MM.1S (cell line): Measurements from ENCODE around the gene GOLT1A.

Experiments
- DNase-seq: peaks from one replicate; pipeline ENCODE4 v3.0.0-alpha.2; 2015
- H2AFZ ChIP-seq: fragments of 300-600 bp; sonication (generic); 2 replicates; pipeline ENCODE4 v1.6.0; 2016; ENCODE audit warnings: antibody characterized with exemption, low read length
- H3F3A ChIP-seq: fragments of 300-600 bp; sonication (generic); 2 replicates; pipeline ENCODE4 v1.6.1; 2016; ENCODE audit warnings: mild to moderate bottlenecking, antibody characterized with exemption, low read length, moderate library complexity, mixed read lengths; ENCODE audit not compliant: insufficient read depth
- H3K27ac ChIP-seq: fragments of 300-600 bp; sonication (generic); 2 replicates; pipeline ENCODE4 v1.5.1; 2016; ENCODE audit warnings: mild to moderate bottlenecking, low read length
- H3K27me3 ChIP-seq: fragments of 300-600 bp; sonication (generic); replicated peaks from 2 replicates; pipeline ENCODE4 v1.6.0; 2016; ENCODE audit warnings: low read length; ENCODE audit not compliant: insufficient read depth
- H3K36me3 ChIP-seq: fragments of 300-600 bp; sonication (generic); replicated peaks from 2 replicates; pipeline ENCODE4 v1.6.1; 2016; ENCODE audit warnings: mild to moderate bottlenecking, low read length, mixed read lengths; ENCODE audit not compliant: insufficient read depth
- H3K4me1 ChIP-seq: fragments of 300-600 bp; sonication (generic); 2 replicates; pipeline ENCODE4 v1.6.1; 2016; ENCODE audit warnings: low read length, mixed read lengths
- H3K4me2 ChIP-seq: fragments of 300-600 bp; sonication (generic); 2 replicates; pipeline ENCODE4 v1.6.0; 2016; ENCODE audit warnings: low read depth, low read length
- H3K4me3 ChIP-seq: fragments of 300-600 bp; sonication (generic); 2 replicates; pipeline ENCODE4 v1.5.1; 2016; ENCODE audit warnings: low read length, mixed read lengths
- H3K79me2 ChIP-seq: fragments of 300-600 bp; sonication (generic); 2 replicates; pipeline ENCODE4 v1.6.1; 2016; ENCODE audit warnings: mixed run types, low read length, mixed read lengths
- H3K9ac ChIP-seq: fragments of 300-600 bp; sonication (generic); 2 replicates; pipeline ENCODE4 v1.6.1; 2016; ENCODE audit warnings: low read length, mixed read lengths
- H3K9me2 ChIP-seq: fragments of 300-600 bp; sonication (generic); replicated peaks from 2 replicates; pipeline ENCODE4 v1.6.1; 2016; ENCODE audit warnings: mild to moderate bottlenecking, low read length, mixed read lengths; ENCODE audit not compliant: insufficient read depth
- H3K9me3 ChIP-seq: fragments of 300-600 bp; sonication (generic); replicated peaks from 2 replicates; pipeline ENCODE4 v1.6.1; 2016; ENCODE audit warnings: mild to moderate bottlenecking, low read length, mixed read lengths; ENCODE audit not compliant: insufficient read depth
- H4K20me1 ChIP-seq: fragments of 300-600 bp; sonication (generic); 2 replicates; pipeline ENCODE4 v1.6.1; 2016; ENCODE audit warnings: mild to moderate bottlenecking, low read length, moderate library complexity, mixed read lengths; ENCODE audit not compliant: insufficient read depth
- CTCF ChIP-seq: fragments of 300-600 bp; sonication (generic); IDR thresholded peaks from 2 replicates; pipeline ENCODE4 v1.5.1; 2016; ENCODE audit warnings: antibody characterized with exemption, low read length, mixed read lengths
- EZH2 ChIP-seq: fragments of 300-600 bp; sonication (generic); optimal IDR thresholded peaks from 2 replicates; pipeline ENCODE3; 2017; ENCODE audit warnings: low read depth, mild to moderate bottlenecking, antibody characterized with exemption, low read length, mixed read lengths
- EZH2phosphoT487 ChIP-seq: fragments of 300-600 bp; sonication (generic); IDR thresholded peaks from 2 replicates; pipeline ENCODE4 v1.6.1; 2018; ENCODE audit warnings: antibody characterized with exemption, low read length

Gene GOLT1A

GRCh38 chr1:204221271-204221670 lies 7.5 kb upstream of the GOLT1A start:
- Histone ChIP-seq H3K79me2 (no peaks in the 10 kb centered on the region), H2AFZ (no peak overlapping the region), H4K20me1 (no peaks in the 10 kb centered on the region), H3K27me3 (no peaks in the 10 kb centered on the region), H3K27ac (no peak overlapping the region), H3K9ac (no peak overlapping the region), H3K36me3 (no peaks in the 10 kb centered on the region), H3K4me3 (no peak overlapping the region), H3K4me1 (no peaks in the 10 kb centered on the region), H3K9me3 (no peaks in the 10 kb centered on the region), H3F3A (no peaks in the 10 kb centered on the region), H3K9me2 (no peaks in the 10 kb centered on the region), H3K4me2 (no peak overlapping the region)
- no peak for TF ChIP-seq CTCF
- no peak for TF ChIP-seq EZH2phosphoT487
- no peak for TF ChIP-seq EZH2
- no peak for DNase-seq

DNA sequence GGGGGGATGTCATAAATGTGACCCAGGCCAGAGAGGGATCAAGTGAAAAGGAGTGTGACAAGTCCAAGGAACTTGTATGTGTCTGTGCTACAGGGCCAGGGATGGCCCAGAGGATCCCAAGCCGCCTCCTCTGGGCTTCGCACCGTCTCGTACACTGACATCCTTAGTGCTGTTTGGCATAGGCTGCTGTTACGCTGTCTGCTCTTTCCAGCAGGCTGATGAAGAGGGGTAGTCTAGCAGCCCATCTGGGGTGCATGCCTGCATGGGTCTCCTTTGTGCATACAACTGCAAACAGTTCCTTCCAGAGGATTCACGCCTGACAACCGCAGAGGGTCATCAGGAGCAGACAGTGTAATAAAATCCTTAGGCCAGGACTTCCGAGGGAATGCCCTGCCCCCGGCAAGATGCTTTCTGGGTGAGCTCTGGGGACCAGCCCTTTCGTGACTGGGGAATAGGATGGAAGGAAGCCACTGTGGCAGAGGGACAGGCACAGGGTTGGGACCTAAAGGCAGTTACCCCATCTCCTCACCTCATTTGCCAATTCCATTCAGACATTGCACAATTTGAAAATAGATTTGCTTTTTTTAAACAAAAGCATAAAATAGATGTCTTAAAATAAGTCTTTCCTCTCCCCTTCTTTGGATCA lies 6.3 kb upstream of the GOLT1A start:
- no peaks in the 10 kb centered on the region for H3K9me2 ChIP-seq
- no peaks in the 10 kb centered on the region for H3K9me3 ChIP-seq
- no peaks in the 10 kb centered on the region for H3F3A ChIP-seq
- TF ChIP-seq EZH2phosphoT487 (no peak), CTCF (no peak), EZH2 (no peak)
- H3K27me3 ChIP-seq, result no peaks in the 10 kb centered on the region
- H3K27ac ChIP-seq, result no peak overlapping the region
- H3K79me2 ChIP-seq, result no peaks in the 10 kb centered on the region
- no peak for DNase-seq
- H3K4me1 ChIP-seq, result no peaks in the 10 kb centered on the region
- no peak overlapping the region for H3K4me2 ChIP-seq
- no peak overlapping the region for H3K4me3 ChIP-seq
- H4K20me1 ChIP-seq, result no peaks in the 10 kb centered on the region
- no peak overlapping the region for H3K9ac ChIP-seq
- no peak overlapping the region for H2AFZ ChIP-seq
- H3K36me3 ChIP-seq, result no peaks in the 10 kb centered on the region

DNA sequence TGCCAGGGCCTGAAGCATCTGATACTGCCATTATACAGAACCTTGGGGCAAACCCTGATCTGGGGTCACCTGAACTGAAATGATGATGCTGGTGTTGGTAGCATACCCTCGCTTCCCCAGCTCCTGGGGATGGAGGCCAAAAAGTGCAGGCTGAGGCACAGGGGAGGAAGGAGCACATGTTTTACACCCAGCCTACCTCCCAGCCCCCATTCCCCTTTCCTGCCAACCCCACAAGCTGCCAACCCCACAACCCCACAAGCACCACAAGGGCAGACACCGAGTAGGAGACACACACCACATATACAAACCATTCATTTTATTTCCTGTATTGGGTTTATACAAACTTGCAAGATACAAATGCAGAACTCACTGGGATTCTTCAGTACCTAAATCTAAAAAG lies 4.8 kb upstream of the GOLT1A start:
- Histone ChIP-seq H3K36me3 (no peaks in the 10 kb centered on the region), H3F3A (no peaks in the 10 kb centered on the region), H3K9ac (no peak overlapping the region), H3K27me3 (no peaks in the 10 kb centered on the region), H4K20me1 (no peaks in the 10 kb centered on the region), H3K4me3 (no peak overlapping the region), H3K9me2 (no peaks in the 10 kb centered on the region), H3K79me2 (no peaks in the 10 kb centered on the region), H2AFZ (no peak overlapping the region), H3K4me2 (no peak overlapping the region), H3K27ac (no peak overlapping the region), H3K4me1 (0 out of 2 replicates have a peak, but pooled peaks cover 7% of the 10 kb centered on the region), H3K9me3 (no peaks in the 10 kb centered on the region)
- TF ChIP-seq EZH2 (no peak), EZH2phosphoT487 (no peak), CTCF (no peak)
- DNase-seq, result no peak
